22Rv1 (cell line): ENCODE results near the gene STK11IP.

Source experiments
- H3K27ac ChIP-seq: fragments of 450-650 bp; 2 replicates; pipeline ENCODE4 v1.5.1; 2017
- ZFX ChIP-seq: fragments of 450-650 bp; IDR thresholded peaks from 2 replicates; pipeline ENCODE4 v1.6.1; 2017; ENCODE audit warnings: antibody characterized with exemption, borderline replicate concordance
- TF ChIP-seq, protein P1 (sequence below): fragments of 450-650 bp; IDR thresholded peaks from 2 replicates; pipeline ENCODE4 v1.5.1; 2017; ENCODE audit warnings: mild to moderate bottlenecking

The STK11IP gene

DNA sequence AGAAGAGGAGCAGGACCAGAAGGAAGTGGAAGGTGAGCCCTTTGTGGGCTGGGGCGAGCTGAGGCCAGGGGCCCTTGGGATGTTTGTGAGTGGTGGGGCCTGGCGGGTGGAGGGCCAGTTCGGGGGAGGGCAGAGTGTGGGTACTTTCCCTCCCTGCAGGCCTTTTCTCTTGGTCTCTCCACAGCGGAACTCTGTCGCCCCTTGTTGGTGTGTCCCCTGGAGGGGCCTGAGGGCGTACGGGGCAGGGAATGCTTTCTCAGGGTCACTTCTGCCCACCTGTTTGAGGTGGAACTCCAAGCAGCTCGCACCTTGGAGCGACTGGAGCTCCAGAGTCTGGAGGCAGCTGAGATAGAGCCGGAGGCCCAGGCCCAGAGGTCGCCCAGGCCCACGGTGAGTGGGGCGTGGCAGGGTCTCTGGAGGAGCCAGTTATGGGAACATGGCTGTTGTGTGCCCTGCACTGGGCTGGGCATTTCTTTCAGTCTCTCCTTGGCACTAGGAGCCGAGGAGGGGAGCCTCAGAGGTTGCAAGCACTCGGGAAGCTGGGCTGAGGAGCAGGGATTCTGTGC lies 10.8 kb downstream of the STK11IP start:
- TF ChIP-seq, protein P1, sequence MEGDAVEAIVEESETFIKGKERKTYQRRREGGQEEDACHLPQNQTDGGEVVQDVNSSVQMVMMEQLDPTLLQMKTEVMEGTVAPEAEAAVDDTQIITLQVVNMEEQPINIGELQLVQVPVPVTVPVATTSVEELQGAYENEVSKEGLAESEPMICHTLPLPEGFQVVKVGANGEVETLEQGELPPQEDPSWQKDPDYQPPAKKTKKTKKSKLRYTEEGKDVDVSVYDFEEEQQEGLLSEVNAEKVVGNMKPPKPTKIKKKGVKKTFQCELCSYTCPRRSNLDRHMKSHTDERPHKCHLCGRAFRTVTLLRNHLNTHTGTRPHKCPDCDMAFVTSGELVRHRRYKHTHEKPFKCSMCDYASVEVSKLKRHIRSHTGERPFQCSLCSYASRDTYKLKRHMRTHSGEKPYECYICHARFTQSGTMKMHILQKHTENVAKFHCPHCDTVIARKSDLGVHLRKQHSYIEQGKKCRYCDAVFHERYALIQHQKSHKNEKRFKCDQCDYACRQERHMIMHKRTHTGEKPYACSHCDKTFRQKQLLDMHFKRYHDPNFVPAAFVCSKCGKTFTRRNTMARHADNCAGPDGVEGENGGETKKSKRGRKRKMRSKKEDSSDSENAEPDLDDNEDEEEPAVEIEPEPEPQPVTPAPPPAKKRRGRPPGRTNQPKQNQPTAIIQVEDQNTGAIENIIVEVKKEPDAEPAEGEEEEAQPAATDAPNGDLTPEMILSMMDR, result no peak
- no peak for TF ChIP-seq ZFX
- no peak overlapping the region for H3K27ac ChIP-seq

- TF ChIP-seq ZFX, result no peak
- TF ChIP-seq, protein P1, result no peak
- H3K27ac ChIP-seq, result no peak overlapping the region
Observed at GRCh38 chr2:219609149-219609750, 11.6 kb downstream of the STK11IP start.

- H3K27ac ChIP-seq, result no peak overlapping the region
- TF ChIP-seq ZFX, result no peak
- TF ChIP-seq, protein P1, result no peak
Observed at GRCh38 chr2:219611306-219611705, 13.6 kb downstream of the STK11IP start.

GRCh38 chr2:219611866-219612576 lies 14.4 kb downstream of the STK11IP start:
- no peak overlapping the region for H3K27ac ChIP-seq

DNA sequence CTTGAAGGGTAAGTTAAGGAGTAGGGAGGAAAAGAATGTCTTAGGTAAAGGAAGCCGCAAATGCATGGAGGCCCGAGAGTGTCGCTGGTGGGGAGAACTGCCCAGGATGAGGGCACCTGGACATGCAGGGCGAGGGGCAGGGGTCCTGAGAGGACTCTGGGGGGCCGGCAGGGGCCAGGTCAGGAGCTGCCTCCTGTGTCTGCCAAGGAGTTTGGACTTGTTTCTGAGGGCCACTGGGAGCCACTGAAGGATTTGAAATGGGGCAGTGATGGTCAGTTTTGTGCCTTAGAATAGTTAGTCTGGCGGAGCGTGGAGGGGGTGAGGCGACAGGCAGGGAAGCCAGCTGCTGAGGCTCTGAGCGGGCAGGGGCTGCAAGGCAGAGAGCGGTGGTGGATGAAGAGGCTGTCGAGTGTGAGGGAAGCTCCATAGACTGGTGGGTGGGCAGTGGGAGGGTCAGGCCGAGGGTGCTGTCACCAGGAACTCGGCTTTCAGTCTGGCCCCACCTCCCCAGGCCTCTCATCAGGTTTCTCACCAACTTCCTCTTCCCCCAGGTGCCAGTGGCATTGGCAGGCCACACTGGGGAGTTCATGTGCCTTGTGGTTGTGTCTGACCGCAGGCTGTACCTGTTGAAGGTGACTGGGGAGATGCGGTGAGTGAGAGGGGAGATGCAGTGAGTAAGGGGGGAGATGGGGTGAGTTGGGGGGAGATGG lies 15.1 kb downstream of the STK11IP start:
- TF ChIP-seq ZFX, result no peak
- TF ChIP-seq, protein P1, result no peak
- H3K27ac ChIP-seq, result no peak overlapping the region

More at GRCh38 chr2:219611866-219612576, 14.4 kb downstream of the STK11IP start:
- TF ChIP-seq, protein P1, result no peak
- TF ChIP-seq ZFX, result no peak

GRCh38 chr2:219613461-219614070 lies 15.9 kb downstream of the STK11IP start:
- H3K27ac ChIP-seq, result no peak overlapping the region
- TF ChIP-seq, protein P1, result no peak
- no peak for TF ChIP-seq ZFX
